ENCODE results near the gene LLGL1. TPM values are rescaled to one million over a fixed set of nuclear protein-coding genes. Genes with fewer than 3 reads are reported as not detected.

Gene LLGL1
- total RNA-seq, 1 donor from 2014 or later: 84.6 TPM

DNA sequence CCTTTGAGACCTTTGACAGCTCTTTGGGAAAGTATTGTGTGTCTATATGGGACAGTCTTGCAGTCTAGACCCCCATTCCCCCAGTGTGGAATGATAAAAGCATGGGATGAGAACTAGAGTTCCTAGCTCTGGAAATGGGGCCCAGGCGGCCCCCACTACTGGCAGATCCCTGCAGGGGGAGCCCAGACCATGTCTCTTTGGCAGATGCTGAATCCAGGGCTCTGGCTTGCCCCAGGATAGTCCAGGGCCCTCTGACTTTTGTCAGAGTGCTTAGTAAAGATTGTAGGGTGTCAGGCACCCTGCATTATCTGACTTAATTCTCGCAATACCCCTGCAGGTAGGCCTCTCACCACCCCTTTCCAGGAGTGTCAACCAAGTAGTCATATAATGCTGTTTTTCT is 33.5 kb upstream of the LLGL1 start:
- TF ChIP-seq, protein P1, sequence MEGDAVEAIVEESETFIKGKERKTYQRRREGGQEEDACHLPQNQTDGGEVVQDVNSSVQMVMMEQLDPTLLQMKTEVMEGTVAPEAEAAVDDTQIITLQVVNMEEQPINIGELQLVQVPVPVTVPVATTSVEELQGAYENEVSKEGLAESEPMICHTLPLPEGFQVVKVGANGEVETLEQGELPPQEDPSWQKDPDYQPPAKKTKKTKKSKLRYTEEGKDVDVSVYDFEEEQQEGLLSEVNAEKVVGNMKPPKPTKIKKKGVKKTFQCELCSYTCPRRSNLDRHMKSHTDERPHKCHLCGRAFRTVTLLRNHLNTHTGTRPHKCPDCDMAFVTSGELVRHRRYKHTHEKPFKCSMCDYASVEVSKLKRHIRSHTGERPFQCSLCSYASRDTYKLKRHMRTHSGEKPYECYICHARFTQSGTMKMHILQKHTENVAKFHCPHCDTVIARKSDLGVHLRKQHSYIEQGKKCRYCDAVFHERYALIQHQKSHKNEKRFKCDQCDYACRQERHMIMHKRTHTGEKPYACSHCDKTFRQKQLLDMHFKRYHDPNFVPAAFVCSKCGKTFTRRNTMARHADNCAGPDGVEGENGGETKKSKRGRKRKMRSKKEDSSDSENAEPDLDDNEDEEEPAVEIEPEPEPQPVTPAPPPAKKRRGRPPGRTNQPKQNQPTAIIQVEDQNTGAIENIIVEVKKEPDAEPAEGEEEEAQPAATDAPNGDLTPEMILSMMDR (IDR thresholded peaks at IDR 0.05; ENCODE audit: partially characterized antibody, unreplicated experiment): no peak
- no peaks in the 10 kb centered on the region for H3K36me3 Mint-ChIP-seq (ENCODE audit: unreplicated experiment)

DNA sequence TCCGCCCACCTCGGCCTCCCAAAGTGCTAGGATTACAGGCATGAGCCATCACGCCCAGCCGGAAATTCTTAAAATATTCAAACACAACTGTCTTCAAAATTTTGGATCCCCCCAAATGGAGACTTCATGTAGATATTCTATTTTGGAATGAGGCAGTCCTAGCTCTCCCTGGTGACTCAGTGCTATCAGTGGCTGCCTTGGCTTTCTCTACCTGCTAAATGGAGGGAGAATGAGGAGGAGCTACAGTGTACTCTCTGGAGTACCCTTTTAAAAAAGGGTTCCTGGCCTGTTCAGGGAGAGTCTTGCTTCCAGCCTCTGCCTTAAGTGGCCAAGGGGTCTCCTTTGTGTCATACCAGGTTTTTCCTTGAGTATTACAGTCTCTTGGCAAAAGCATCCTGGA is 31.0 kb upstream of the LLGL1 start:
- TF ChIP-seq, protein P1 (IDR thresholded peaks at IDR 0.05; ENCODE audit: partially characterized antibody, unreplicated experiment): no peak
- DNase-seq: no peak
- H3K27me3 Mint-ChIP-seq (ENCODE audit: unreplicated experiment): no peaks in the 10 kb centered on the region
- H3K9me3 Mint-ChIP-seq (ENCODE audit: unreplicated experiment): peaks cover 7% of the 10 kb centered on the region
- no peak overlapping the region for H3K27ac Mint-ChIP-seq (ENCODE audit: unreplicated experiment)
- H3K4me3 Mint-ChIP-seq (ENCODE audit: unreplicated experiment): no peak overlapping the region
- H3K4me1 Mint-ChIP-seq (ENCODE audit: low read depth, unreplicated experiment): peaks cover 5% of the 10 kb centered on the region
- no peaks in the 10 kb centered on the region for H3K36me3 Mint-ChIP-seq (ENCODE audit: unreplicated experiment)

More for the DNA sequence above, 33.5 kb upstream of the LLGL1 start:
- no peak overlapping the region for H3K27ac Mint-ChIP-seq (ENCODE audit: unreplicated experiment)
- peaks cover 2% of the 10 kb centered on the region for H3K9me3 Mint-ChIP-seq (ENCODE audit: unreplicated experiment)
- no peak for DNase-seq
- peaks cover 14% of the 10 kb centered on the region for H3K4me1 Mint-ChIP-seq (ENCODE audit: low read depth, unreplicated experiment)
- H3K27me3 Mint-ChIP-seq (ENCODE audit: unreplicated experiment): no peaks in the 10 kb centered on the region
- H3K4me3 Mint-ChIP-seq (ENCODE audit: unreplicated experiment): no peak overlapping the region

DNA sequence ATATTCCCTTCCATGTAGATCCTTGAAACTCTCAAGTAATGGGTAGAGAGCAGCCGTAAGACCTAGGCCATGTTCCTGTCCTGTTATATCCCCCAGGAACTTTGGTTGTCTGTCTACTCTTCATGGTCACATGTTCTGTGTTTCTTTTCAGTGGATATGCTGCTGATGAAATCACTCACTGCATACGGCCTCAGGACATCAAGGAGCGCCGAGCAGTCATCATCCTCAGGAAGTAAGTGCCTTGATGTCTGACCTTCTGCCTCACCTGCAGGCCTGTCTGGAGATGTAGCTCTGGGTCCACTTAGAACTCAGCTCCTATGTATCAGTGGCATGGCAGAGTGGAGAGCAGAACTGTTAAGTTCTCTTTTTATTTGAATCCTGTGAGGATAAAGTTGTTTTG is 30.6 kb upstream of the LLGL1 start:
- Mint-ChIP-seq H3K27ac (ENCODE audit: unreplicated experiment) (no peak overlapping the region), H3K4me3 (ENCODE audit: unreplicated experiment) (no peak overlapping the region), H3K36me3 (ENCODE audit: unreplicated experiment) (no peaks in the 10 kb centered on the region), H3K4me1 (ENCODE audit: low read depth, unreplicated experiment) (peaks cover 2% of the 10 kb centered on the region), H3K27me3 (ENCODE audit: unreplicated experiment) (no peaks in the 10 kb centered on the region), H3K9me3 (ENCODE audit: unreplicated experiment) (peaks cover 7% of the 10 kb centered on the region)
- no peak for DNase-seq
- TF ChIP-seq, protein P1 (IDR thresholded peaks at IDR 0.05; ENCODE audit: partially characterized antibody, unreplicated experiment): no peak

DNA sequence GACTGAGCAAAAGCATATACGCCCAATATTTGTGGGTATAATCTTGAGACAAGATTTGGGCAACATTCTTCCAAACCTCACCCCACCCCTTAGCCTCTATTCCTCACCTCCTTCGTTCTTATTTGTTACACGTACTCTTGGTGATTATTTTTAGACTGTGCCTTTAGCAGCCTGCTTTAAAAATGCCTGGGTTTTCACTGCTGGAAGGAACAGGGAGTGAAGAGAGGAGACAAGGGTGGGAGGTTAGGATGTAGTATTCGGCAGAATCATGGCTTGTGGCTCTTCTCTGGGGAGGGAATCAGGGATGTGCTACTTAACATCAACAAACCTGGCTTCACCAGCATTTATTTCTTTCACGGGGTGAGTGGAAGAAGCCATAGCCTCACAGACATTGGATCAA is 30.2 kb upstream of the LLGL1 start:
- no peaks in the 10 kb centered on the region for H3K36me3 Mint-ChIP-seq (ENCODE audit: unreplicated experiment)
- H3K27me3 Mint-ChIP-seq (ENCODE audit: unreplicated experiment): no peaks in the 10 kb centered on the region
- no peak overlapping the region for H3K27ac Mint-ChIP-seq (ENCODE audit: unreplicated experiment)
- H3K4me1 Mint-ChIP-seq (ENCODE audit: low read depth, unreplicated experiment): peaks cover 2% of the 10 kb centered on the region
- DNase-seq: no peak
- H3K9me3 Mint-ChIP-seq (ENCODE audit: unreplicated experiment): peaks cover 7% of the 10 kb centered on the region
- TF ChIP-seq, protein P1 (IDR thresholded peaks at IDR 0.05; ENCODE audit: partially characterized antibody, unreplicated experiment): no peak
- no peak overlapping the region for H3K4me3 Mint-ChIP-seq (ENCODE audit: unreplicated experiment)

DNA sequence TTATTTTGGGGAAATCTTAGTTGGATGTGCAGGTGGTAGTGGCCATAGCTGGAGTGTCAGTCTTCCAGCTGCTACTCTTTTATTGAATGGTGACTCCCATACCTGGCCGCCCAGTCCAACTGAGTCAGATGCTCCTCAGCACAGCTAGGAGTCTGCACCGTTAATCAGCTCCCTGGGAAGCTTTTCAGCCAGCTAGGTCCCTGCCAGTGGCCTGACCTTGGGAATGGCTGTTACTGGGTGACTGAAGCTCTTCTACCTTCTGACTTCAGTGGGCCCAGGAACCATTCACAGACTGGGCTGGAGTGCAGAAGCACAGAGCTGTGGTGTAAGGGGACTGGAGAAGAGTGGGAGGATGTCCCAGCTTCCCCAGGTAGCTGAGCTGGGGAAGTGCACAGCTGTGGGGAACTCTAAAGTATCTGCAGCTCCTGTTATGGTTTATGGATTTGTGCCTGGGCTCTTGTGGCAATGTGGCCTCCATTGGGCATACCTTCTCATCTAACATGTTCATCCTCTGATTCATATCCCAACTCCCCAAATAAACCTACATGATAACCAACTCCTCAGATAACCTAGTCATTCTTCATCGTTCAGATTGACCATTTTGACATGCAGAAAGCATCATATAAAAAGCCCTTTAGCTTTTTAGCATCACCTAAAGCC is 27.8 kb upstream of the LLGL1 start:
- Mint-ChIP-seq H3K36me3 (ENCODE audit: unreplicated experiment) (no peaks in the 10 kb centered on the region), H3K27ac (ENCODE audit: unreplicated experiment) (no peak overlapping the region), H3K4me1 (ENCODE audit: low read depth, unreplicated experiment) (peaks cover 2% of the 10 kb centered on the region), H3K27me3 (ENCODE audit: unreplicated experiment) (no peaks in the 10 kb centered on the region), H3K9me3 (ENCODE audit: unreplicated experiment) (peaks cover 11% of the 10 kb centered on the region), H3K4me3 (ENCODE audit: unreplicated experiment) (no peak overlapping the region)
- TF ChIP-seq, protein P1 (IDR thresholded peaks at IDR 0.05; ENCODE audit: partially characterized antibody, unreplicated experiment): no peak
- no peak for DNase-seq
